A549 treated with dexamethasone at 1 μM for 4 hours (cell line): ENCODE measurements around the gene GOLGA3. TPM values are rescaled to one million over a fixed set of nuclear protein-coding genes. Genes with fewer than 3 reads are reported as not detected.

Experiments
- total RNA-seq: library from RNA; stranded (reverse); fragments of 200-300 nt; extraction: Qiagen RNA extraction; gene quantifications from 5 replicates; pipeline ENCODE4 v1.2.3, GENCODE V29; 2022

Gene GOLGA3
- 19.9 to 28.5 TPM (median 27.3 TPM) in 5 replicates for total RNA-seq

DNA sequence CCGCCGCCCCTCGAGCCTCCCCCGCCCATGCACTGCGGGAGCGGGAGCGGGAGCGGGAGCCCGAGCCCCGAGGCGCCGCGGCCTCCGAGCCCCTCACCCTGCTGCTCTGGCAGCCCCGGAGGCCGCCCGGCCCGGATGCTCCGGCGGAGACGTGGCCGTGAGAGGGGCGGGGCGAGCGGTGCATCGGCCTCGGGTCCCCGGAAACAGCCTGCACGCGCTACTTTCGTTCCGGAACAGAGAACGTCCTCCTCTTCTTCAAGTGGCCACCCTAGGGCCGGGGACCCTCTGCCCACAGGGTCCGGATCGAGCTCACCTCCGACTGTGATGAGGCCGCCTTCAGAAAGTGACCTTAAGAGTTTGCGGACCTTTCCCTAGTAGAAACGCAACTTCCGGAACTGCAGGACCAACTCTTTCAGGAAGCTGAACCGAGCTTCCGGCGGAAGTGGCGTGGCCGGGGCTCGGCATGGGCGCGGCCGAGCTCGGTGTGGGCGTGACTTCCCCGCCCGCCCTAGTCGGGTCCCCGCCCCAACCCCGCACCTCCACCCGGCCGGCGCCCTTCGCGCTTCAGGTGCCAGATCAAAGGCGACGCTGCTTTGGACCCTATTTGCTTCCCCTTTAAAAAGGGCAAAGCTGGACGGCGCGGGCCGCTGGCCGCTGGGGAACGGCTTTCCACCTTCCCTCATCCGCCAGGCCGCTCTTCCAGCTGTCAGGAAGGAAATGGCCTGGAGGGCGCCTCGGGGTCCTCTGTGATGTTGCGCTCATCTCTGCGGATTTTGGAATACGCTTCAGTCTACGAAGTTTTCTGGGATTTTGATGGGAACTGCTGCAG is at the start of gene GOLGA3:
Gene GOLGA3 (minus strand): TSS at position 164 of the 829 bp plus-strand sequence. CDS start 6,741 bp downstream, outside the sequence.

GRCh38 chr12:132761032-132761920 is 67.4 kb downstream of the GOLGA3 start, which contains the start of gene ANKLE2:
Gene ANKLE2 (minus strand): TSS chr12:132761832. CDS start chr12:132761798, 34 bp downstream.

Other genes with a start within 250 kb of the GOLGA3 start
- gene LRCOL1, start 218.3 kb downstream of the GOLGA3 start, total RNA-seq: not detected in 5 replicates
- 0.05 TPM in 1 of 5 replicates, not detected in the others for gene P2RX2, start 210.1 kb downstream of the GOLGA3 start, total RNA-seq
- 38.0 to 44.6 TPM (median 44.2 TPM) in 5 replicates for gene POLE, start 141.5 kb downstream of the GOLGA3 start, total RNA-seq
- 21.0 to 30.9 TPM (median 26.7 TPM) in 5 replicates for gene PXMP2, start 141.3 kb downstream of the GOLGA3 start, total RNA-seq
- 36.8 to 61.2 TPM (median 57.3 TPM) in 5 replicates for gene PGAM5, start 118.0 kb downstream of the GOLGA3 start, total RNA-seq
- gene ANKLE2, start 67.0 kb downstream of the GOLGA3 start, total RNA-seq: 65.4 to 81.8 TPM (median 72.6 TPM) in 5 replicates
- 19.1 to 25.7 TPM (median 23.0 TPM) in 5 replicates for gene CHFR, start 58.7 kb upstream of the GOLGA3 start, total RNA-seq
- gene ZNF605, start 127.4 kb upstream of the GOLGA3 start, total RNA-seq: 1.9 to 4.4 TPM (median 3.6 TPM) in 5 replicates
- 6.3 to 9.1 TPM (median 8.1 TPM) in 5 replicates for gene ZNF26, start 157.5 kb upstream of the GOLGA3 start, total RNA-seq
- gene ZNF84, start 208.6 kb upstream of the GOLGA3 start, total RNA-seq: 11.0 to 12.9 TPM (median 11.9 TPM) in 5 replicates